ENCODE measurements around the gene THAP4.
"Not testable (repeated sequence)": the region's sequence is repeated elsewhere in the genome, so short reads cannot be mapped to it uniquely, and the experiment has no call there.

THAP4 gene

GRCh38 chr2:241579281-241579680, 57.7 kb downstream of the THAP4 start:
- DNase-seq = no peak

GRCh38 chr2:241577413-241578122, 59.4 kb downstream of the THAP4 start:
- DNase-seq = no peak

GRCh38 chr2:241576293-241576654, 60.7 kb downstream of the THAP4 start:
- no peak for DNase-seq

- DNase-seq = no peak
Measured at GRCh38 chr2:241575624-241576292, 61.2 kb downstream of the THAP4 start.

- no peak for DNase-seq
Measured at GRCh38 chr2:241574911-241575623, 61.9 kb downstream of the THAP4 start.

GRCh38 chr2:241573741-241574140, 63.2 kb downstream of the THAP4 start:
- no peak for DNase-seq

- DNase-seq = not testable (repeated sequence)
Measured at GRCh38 chr2:241572915-241573651, 63.9 kb downstream of the THAP4 start.

- DNase-seq = no peak
Measured at GRCh38 chr2:241571821-241572620, 64.9 kb downstream of the THAP4 start.

GRCh38 chr2:241570961-241571581, 65.9 kb downstream of the THAP4 start:
- no peak for DNase-seq

- DNase-seq = no peak
Measured at GRCh38 chr2:241569831-241570281, 67.1 kb downstream of the THAP4 start.

GRCh38 chr2:241568726-241569125, 68.2 kb downstream of the THAP4 start:
- no peak for DNase-seq

- DNase-seq = no peak
Measured at GRCh38 chr2:241567776-241568175, 69.2 kb downstream of the THAP4 start.

- DNase-seq = not testable (repeated sequence)
Measured at GRCh38 chr2:241567266-241567665, 69.7 kb downstream of the THAP4 start.

GRCh38 chr2:241566468-241566867, 70.5 kb downstream of the THAP4 start:
- no peak for DNase-seq

GRCh38 chr2:241566021-241566420, 70.9 kb downstream of the THAP4 start:
- DNase-seq = not testable (repeated sequence)

- DNase-seq = no peak
Measured at GRCh38 chr2:241565411-241565810, 71.5 kb downstream of the THAP4 start.

GRCh38 chr2:241564596-241565410, 72.2 kb downstream of the THAP4 start:
- DNase-seq = no peak

GRCh38 chr2:241563981-241564595, 72.9 kb downstream of the THAP4 start:
- no peak for DNase-seq

- DNase-seq = no peak
Measured at GRCh38 chr2:241563571-241563980, 73.4 kb downstream of the THAP4 start.

GRCh38 chr2:241563031-241563507, 73.9 kb downstream of the THAP4 start:
- no peak for DNase-seq

All from GOT3 (cell line).